ENCODE data around the gene STK32B.
"Not testable (repeated sequence)": the region's sequence is repeated elsewhere in the genome, so short reads cannot be mapped to it uniquely, and the experiment has no call there.

STK32B gene

DNA sequence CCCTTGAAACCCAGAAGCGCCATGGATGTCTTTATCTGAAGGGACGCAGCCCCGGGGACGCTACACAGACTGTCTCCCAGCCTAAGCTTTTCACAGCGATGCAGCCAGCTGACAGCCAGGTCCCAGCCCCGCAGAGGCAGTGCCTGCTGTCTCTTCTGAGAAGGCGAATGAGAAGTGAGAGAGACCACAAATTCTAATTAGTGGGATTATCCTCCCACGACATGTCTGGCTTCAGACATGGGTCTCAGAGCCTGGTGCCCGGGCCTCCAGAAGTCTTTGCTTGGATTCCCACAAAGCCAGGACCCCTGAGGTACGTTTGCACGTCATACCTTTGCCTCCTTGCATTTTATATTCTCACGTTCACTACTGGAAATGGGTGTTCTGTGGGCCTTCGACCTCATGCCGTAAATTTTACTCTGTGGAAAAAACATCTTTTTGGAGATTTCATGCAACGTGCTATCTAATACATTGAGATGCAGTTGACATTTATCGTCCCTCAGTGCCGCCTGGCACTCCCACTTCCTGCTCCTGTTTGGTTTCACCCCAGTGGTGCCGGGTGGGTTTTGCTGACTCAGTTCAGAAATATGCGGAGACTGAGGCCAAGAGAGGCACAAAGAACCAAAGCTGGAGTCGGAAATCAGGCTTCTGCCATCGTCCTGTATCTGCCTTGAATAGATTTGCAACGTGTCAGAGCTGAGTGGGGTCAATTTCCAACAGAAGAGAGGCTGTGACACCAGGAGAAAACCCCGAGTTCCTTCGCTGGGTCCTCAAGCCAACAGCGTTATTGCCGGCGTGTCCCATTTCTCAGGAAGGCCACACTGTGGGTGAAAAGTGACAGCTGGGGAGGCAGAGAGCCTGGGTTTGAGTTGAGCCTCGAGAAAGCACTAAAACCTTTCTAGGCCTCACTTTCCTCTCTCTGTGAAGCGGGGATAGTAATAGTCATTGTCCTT lies 114.4 kb downstream of the STK32B start:
- no peak for DNase-seq

DNA sequence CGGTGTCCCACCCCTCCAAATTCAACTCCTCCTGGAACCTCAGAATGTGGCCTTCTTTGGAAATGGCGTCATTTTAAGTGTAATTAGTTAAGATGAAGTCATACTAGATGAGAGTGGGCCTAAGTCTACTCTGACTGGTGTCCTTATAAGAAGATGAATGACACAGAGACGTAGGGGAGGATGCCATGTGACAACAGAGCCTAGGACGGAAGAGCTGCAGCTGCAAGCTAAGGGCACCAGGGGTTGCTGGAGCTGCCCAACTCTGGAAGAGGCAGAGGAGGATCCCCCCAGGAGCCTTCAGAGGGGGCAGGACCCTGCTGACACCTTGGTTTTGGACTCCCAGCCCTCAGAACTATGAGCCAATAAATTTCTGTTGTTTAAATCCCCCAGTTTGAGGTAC lies 115.1 kb downstream of the STK32B start:
- no peak for DNase-seq

DNA sequence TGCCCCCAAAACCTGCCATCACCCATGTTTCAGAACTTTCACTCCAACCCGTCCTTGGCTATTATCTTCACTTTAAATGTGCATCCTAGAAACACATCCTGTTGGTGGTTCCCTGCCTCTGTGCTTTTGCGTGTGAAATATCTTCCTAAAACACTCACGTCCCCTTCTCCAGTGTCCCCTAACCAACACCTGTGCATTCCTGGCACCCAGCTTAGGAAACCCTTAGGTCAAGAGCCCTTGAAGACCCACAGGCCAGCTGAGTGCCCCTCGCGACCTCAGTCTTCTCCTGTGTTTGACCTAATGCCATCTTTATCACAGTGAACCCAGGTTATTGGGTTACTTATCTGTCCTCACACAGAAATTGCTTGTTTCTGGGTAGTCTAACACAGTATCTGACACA lies 117.6 kb downstream of the STK32B start:
- DNase-seq, result no peak

DNA sequence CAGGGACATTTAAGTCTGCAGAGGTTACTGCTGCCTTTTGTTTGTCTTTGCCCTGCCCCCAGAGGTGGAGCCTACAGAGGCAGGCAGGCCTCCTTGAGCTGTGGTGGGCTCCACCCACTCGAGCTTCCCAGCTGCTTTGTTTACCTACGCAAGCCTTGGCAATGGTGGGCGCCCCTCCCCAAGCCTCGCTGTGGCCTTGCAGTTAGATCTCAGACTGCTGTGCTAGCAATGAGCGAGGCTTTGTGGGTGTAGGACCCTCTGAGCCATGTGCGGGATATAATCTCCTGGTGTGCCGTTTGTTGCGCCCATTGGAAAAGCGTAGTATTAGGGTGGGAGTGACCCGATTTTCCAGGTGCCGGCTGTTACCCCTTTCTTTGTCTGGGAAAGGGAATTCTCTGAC lies 124.6 kb downstream of the STK32B start:
- not testable (repeated sequence) for DNase-seq

DNA sequence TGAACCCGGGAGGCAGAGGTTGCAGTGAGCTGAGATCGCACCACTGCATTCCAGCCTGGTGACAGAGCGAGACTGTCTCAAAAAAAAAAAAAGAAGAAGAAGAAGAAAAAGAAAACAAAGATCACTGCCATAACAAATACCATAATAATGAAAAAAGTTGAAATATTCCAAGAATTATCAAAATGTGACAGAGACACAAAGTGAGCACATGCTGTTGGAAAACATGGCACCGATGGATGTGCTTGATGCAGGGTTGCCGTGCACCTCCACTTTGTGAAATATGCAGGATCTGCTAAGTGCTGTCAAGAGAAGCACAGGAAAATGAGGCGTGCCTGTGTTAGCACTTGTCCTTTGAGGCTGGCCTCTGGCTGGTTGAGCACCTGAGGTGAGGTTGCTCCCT lies 133.3 kb downstream of the STK32B start:
- no peak for DNase-seq

DNA sequence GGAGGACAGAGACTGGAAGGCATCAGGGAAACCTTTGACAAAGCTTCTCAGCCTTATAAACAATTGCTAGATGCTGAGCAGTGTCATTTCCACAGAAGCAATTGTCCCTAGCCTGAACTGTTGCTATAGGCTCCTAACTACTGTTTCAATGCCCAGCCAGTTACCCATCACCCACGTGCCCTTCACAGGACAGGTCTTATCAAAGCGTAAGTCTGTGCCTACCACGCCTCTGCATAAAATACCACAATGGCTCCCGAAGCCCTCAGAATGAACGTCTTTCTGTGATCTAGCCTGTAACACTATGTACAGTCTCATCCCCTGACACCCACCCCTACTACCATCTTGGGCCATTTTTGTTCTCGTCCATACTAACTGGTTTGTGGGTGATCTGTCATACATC lies 134.3 kb downstream of the STK32B start:
- DNase-seq, result no peak

DNA sequence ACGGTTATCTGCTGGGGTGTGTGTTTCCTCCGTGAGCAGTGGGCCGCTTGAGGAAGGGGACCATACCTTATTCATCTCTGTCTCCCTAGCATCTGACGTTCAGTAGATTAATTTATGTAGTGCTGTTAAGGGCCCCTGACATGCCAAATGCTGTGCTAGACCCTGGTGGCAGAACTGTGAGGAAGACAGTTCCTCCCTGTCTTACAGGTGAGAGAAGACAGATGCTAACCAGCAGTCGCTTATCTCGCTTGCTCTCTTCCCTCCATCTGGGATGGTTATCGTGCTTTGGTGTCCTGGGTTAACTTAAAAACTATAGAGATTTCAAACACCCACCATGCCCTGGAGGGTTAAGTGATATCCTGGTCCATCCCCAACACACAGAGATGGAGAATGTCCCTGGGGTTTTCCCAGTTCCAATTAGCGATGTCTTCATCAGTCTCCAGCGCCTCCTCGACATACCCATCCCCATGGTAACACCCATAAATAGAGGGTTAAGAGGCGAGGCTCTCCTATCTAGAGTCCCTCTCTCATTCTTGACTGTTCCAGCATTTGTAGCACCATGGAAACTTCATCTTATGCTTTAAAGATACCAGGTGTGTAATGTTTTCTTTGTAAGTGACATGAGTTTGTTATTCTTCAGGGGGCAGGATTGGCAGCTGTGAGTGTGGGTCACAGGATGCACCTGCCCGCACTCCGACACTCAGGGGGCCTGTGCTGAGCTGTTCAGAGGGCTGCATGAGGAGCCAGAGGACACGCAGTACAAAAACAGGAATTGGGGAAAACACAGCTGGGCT lies 135.2 kb downstream of the STK32B start:
- DNase-seq, result no peak

DNA sequence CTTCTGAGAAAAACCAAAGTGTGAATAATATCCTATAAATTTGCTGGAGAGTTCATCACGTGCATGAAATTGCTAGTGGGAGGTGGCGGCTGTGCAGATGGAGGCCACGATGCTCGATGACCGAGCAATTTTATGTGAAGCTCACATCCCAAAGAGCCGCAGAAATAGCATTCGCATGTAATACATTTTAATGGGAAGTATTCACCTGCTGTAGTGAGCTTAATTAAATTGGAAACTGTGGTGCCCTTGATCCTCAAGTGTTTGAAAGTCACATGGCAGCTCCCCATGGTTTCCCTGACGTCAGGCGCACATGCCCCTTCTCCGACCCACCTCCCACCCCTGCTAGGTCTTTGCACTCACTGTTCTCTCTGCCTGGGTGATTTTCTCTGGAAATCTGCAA lies 136.8 kb downstream of the STK32B start:
- DNase-seq, result no peak

DNA sequence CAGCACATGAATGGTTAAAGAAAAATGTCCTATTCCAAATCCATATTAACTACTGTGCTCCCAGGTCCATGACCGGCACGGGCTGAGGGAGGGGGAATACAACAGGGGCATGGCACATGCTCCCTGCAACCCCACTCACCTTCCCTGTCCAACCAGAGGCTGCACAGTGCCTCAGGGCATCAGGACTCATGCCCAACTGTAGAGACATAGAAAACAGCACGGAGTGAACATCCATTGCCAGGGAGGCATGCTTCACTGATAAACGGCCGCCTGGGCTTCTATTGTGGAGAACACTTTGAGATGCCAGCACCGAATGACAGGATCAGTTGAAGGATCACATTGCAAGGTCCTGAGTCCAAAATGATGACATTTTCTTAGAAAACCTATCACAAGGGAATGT lies 140.6 kb downstream of the STK32B start:
- DNase-seq, result no peak

DNA sequence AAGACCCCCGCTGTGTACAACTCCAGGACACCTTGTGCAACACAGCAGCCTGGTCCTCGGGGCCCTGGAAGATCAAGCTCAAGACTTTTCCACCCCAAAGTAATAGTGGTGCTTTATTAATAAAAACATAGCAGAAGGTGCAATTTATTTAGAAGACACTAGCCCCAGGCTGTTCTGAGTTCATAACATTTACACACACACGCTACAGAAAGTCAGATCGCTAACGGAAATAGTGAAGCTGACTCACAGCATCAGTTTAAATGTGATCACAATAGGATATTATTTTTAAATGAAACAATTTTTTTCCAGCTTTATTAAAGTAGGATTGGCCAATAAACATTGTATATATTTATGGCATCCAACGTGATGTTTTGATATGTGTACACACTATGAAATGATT lies 141.0 kb downstream of the STK32B start:
- DNase-seq, result no peak

DNA sequence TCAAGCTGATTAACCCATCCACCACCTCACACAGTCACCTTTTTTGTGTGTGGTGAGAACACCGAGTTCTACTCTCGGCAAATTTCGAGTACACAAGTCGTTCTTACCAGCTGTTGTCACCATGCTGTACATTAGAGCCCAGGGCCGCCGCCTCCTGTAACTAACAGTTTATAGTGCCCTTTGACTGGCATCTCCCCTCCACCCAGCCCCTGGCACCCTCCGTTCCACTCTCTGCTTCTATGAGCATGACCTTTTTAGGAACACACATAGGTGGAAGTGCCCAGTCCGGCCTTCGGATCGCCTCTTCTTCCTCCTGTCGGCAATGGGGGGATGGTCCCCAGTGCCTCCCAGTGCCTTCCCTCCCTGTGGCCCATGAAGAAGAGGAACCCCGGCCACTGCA lies 141.4 kb downstream of the STK32B start:
- DNase-seq, result no peak

DNA sequence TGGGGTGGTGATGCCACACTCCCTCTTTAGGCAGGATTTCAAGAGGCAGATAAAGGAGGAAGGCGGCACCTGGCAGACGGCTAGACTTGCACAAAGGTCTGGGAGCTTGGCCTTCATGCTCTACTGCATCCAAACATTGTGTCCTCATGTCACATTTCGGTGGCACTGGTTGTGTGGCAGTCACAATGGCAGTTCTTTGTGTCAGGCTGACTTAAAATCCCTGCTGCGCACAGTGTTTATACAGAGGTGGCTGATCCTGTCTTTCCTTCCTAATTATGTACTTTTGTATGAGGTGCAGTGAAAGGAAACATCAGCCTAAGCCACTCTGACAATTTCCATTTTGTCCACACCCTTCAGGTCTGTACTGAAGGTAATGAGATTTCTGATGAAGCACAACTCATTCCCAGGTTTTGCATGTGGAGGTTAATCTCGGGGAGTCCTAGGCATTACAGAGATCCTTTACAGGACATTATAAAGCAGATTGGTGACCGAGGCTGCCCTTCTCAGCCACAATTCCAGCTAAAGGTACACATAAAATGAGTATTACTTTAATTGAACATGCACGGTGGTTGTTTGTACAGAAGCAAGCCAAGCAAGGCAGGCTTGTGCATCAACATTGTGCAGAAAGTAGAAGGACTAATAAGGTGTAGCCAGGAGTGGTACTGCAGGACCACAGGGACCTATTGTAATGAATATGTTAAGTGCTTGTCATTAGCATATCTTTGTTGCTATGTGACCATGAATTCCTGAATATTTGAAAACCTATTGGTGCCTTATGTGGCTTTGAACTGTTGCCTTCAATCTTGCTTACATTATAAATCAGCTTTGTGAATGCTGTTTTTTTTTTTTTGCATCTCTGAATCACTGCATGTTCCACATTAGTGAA lies 147.6 kb downstream of the STK32B start:
- no peak for DNase-seq

DNA sequence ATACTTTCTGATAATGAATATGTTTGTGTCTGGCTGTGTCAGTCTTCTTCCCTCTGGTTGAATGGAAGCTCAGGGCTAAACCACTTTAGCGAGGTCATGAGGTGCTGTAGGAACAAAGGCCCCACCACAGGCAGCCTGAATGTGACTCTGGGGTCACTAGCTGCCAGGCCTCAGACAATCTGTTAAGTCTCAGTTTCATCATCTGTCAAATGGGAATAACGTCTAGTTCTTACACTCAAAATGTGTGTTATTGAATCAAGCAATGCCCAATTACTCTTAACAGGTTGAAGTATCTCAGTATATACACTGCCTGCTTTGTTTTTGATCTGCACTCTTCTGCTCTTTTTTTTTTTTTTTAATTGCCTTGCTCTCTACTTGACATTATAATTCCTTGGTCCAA lies 148.6 kb downstream of the STK32B start:
- no peak for DNase-seq

DNA sequence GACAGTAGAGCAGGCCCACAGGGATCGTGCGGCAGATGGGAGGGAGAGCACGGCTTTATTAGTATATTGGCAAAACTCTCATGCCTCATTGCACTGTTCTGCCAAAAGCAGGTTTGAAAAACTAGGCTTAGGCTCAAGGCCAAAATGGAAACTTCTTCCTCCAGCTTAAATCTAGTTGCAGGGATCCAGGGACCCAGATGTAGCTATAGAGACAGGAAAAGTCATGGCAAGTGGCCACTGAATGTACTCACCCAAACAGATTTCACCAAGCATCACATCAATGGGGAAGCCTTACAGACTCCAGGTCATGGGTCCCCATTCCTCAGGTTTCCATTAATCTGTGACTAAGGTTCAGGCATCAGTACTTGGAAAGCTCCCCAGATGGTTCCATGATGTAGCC lies 149.2 kb downstream of the STK32B start:
- no peak for DNase-seq

DNA sequence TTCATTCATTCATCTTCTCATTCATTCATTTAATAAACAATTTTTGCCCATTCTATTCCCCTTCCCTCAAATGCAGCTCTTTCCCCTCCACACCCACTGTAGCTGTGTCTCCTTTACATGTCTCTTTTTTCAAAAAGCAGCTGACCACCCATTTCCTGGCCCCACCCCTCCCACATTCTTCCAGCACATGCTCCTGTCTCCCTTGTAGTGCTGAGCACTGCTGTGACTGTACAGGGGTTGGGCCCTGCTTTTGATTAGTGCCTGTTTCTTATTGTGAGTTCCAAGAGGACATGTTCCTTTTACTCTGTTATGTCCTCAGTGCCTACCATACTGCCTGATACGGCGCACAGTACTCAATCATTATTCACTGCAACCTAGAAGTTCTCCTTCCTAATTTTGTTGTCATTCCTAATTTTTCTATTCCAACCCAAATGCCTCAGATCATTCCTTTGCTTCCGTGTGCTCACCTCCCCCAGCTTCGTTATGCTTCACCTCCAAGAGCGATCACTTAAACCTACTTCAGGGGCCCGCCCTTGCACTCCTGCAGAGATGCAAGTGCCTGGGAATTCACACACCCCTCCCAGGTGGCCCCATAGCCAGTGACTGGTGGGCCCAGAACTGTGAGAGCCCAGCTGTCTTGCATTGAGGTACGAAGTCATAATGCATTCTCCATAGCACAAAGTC lies 152.2 kb downstream of the STK32B start:
- DNase-seq, result no peak

DNA sequence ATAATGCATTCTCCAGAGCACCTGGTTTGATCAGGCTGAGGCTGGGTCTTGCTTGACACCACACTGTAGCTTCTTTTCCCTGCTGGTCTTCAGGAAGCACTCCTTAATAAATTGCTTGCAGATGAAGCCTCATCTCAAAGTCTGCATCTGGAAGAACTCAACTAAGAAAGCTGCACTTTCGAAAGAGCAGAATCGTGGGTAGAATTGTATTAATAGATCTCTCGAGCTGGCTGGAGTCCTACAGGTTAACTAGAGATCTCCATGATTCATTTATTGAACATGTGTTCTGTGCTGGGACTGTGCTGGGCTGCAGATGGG lies 152.7 kb downstream of the STK32B start:
- DNase-seq, result no peak

DNA sequence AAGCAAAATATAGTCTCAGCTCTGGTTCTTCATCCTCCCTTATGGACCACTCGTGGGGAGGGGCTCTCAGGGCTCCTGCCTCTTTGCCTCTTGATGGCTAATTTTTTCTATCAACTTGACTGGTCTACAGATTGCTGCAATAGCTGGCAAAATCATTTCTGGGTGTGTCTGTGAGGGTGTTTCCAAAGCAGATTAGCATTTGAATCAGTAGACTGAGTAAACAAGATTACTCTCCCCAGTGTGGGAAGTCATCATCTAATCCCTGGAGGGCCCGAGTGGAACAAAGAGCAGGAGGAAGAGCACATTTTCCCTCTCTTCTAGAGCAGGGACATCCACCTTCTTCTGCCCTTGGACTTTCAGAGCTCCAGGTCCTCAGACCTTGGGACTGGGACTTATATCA lies 153.5 kb downstream of the STK32B start:
- DNase-seq, result no peak

DNA sequence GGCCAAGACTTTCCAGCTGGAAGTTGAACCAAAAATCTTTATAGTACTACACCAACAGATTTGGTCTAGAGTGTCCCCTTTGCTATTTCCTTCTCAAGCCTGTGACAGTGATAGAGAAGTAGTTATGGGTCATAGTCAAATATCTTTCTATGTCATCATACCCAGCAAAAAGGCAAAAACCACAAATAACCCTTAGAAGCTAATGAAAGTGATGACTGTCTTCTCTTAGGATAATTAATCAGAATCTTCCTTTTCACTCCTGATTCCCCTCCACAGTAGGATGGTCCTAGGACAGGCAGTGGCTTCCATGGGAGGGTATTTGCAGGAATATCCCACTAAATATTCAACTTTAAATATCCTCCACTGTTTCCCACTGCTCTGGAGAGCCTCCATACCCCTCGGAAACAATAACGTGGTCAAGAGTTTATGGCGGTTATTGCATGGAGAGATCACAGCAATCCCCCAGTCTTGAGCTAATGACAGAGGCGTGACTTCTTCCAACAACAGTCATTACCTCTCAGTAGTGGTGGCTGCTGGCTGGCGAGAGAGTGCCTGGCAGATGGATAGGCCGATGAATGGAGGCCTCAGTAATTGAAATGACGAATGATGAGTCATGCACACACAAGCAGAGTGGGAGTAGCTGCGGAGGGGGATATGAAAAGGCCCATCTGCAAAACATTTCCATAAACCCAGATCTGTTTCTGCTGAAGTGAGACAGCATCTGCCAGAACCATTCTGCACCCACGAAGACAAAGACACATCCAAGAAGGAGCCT lies 154.9 kb downstream of the STK32B start:
- no peak for DNase-seq

DNA sequence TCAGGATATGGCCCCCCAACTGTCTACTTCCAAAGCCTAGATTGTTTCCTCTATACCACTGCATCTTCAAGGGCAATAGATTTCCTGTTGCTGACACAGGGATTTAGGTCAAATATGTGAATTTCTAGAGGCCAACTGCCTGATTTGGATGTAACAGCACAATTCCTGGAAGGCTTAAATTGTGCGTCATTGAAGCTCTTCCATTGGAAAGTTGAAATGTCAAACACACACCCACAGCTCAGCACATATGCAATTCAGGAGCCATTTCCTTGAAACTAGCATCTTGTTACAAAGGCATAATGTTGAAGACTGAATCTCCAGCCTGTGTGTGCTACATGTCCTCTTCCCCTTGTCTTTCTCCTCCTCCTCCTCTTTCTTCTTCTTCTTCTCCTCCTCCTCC lies 158.6 kb downstream of the STK32B start:
- no peak for DNase-seq

DNA sequence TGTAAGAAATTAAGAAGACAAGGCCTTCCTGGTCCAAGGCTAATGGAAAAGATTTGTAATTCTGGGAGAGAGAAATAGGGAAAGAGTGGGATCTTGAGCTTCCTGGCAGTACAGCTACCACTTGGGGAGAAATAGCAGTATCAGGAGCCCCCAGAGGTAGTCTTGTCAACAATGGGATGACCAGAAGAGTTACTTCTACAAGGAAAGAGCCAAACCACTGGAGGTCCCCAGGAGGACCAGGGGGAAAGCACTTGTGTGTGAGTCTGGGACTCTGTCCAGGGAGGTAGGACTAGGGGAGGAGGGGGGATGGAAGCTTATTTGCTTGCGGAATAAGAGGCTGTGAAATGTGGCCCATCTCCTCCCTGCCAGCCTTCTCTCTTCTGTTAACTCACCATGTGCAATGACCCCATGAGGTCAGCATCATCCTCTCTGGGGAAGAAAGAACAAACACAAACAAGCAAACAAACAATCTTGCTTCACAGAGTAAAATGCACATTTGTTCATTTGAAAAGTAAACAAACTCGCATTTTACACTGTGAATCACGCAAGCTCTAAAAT lies 160.1 kb downstream of the STK32B start:
- no peak for DNase-seq

DNA sequence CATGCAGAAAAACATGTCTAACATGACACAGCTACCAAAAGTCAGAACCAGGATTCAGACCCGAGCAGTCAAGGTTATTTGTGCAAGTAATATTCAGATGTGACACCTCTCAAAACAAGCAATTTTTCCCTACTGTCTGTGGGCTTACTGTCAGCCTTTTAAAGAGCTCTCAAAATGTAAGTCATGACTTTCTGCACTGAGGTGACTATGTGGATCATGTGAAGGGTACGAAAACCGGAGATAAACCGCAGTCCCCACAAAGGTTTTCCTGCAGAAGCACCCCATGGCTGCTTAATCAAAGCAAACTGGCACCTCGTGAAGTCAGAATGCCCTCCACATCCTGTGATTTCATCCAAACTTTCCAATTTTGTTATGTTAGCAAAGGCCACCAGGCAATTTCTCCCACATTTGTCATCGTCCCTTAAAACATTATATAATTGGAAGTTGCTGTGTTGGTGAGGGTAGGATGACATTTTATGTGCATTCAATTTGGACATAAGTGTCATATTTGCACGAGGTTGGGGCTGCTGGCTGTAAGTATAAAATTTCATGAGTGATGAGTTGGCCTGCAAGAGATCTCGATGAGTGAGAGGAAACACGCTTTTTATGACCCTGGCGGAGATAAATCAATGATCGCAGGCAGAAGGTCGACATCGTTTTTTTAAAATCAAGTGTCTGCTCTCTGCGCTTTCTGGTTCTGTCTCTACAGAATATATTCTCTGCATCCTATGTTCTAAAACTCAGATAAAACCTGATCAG lies 161.2 kb downstream of the STK32B start:
- no peak for DNase-seq
